ENCODE data around the gene EXOSC6.

- no peak for TF ChIP-seq MAX (IDR thresholded peaks at IDR 0.05; ENCODE audit: low read depth)
- peak; percentile 72 for TF ChIP-seq CTCF (IDR thresholded peaks at IDR 0.05)
These were observed 15.8 kb upstream of the EXOSC6 start for GRCh38 chr16:70267516-70267915.

Data from SK-N-SH (cell line).